Activated CD4-positive, CD25-positive, alpha-beta regulatory T cell treated with anti-CD3 and anti-CD28 coated beads, Interleukin-2, amount 50 U/mL, for 24 hours (primary cell): Measurements from ENCODE around the gene HAO1.
"Not testable (repeated sequence)": the region's sequence is repeated elsewhere in the genome, so short reads cannot be mapped to it uniquely, and the experiment has no call there.

ENCODE experiments used
- ATAC-seq, 2 donors: fragments of 150-1000 bp; cut with Tn5 transposase; one replicate each; pipeline ENCODE4 v1.10.0; 2021; ENCODE audit warnings: mild to moderate bottlenecking in 1 of 2, moderate library complexity in 1 of 2

HAO1 gene

DNA sequence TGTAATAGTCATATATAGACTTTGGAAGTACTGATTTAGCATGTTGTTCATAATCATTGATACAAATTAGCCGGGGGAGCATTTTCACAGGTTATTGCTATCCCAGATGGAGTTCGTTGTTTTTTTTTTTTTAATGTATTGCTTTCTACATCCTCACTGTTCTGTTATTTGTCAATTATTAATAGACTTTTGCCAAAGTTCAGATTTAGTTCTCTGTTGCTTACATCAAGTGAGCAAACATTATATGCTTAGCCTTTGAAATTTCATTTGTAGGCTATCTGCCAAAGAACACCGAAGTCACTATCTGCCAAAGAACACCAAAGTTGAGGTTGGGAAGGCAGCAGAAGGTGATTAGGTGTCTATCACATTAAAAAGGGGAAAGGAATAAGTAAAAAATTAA is at the start of gene HAO1:
Gene HAO1, minus strand, starts transcription at position 118 of the 400 bp plus-strand sequence. Its CDS starts 36 bp downstream, at position 82.
- ATAC-seq = no peak

DNA sequence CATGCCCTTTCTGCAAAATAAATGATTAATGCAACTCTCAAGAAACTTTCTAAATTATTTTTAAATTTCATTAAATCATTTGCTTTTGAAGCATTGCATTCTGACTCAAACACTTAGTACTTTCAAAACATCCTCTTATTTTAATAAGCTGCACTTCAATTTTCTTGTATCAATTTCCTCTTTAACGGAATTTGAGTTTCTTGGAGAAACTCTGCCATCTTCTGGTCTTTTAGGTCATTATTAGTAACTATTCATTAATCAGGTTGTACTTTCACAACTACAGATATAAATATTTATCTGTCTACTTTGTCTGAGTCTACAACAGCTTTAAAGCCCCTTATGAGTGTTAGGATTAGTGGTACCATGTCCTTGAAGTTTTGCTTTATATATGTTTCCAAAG is 49.1 kb upstream of the HAO1 start:
- no peak for ATAC-seq

DNA sequence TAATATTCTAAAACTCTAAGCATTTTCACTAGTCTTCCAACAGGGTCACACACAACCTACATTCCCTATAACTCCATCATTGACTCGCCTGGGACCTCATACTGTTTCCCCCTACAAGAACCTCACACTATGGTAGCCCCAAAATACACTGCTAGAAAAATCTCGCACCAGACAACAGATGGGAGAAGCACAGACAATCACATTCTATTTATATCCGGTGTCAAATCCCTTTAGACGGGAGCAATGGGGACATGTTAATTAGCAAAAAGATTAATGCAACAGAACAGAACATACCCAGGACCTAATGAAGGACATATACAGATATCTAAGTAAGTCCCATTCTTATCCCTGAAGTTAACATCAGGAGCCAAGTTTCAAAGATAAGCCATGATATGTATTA is 45.7 kb upstream of the HAO1 start:
- no peak for ATAC-seq

DNA sequence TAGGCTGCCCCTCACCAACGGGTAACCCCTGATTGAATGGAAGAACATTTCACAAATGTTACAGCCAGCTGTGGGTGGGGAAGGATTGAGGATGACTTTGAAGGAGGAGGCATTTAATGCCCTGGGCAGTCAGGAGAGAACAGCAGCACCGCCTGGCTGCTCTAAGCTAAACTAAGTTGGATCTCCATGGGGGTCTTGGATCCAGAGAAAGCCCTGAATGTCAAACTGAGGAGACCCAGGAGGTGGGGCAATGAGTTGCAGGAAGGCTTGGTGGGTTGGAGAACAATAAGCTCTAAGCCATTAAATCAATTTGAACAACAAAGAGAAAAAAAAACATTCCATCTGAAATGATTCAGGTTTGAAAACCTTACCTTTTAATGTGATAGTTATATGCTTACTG is 43.9 kb upstream of the HAO1 start:
- no peak for ATAC-seq

DNA sequence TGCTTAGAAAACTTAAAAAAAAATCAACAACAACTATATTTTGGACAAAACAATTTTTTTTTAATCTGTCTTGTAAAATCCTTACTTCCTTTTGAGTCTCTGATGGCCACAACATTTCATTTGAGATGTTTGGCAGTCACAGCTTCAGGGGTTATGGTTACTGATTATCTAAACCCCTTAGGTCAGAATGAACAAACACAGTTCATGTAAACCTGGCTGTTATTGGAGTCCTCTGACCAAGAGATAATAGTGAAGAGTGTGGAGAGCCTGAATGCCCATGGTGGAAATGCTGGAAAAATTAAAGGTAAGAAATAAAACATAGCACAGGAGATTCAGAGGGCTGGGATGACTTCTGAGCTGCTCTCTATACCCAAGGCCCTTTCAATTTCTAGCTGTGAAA is 41.1 kb upstream of the HAO1 start:
- ATAC-seq = no peak

DNA sequence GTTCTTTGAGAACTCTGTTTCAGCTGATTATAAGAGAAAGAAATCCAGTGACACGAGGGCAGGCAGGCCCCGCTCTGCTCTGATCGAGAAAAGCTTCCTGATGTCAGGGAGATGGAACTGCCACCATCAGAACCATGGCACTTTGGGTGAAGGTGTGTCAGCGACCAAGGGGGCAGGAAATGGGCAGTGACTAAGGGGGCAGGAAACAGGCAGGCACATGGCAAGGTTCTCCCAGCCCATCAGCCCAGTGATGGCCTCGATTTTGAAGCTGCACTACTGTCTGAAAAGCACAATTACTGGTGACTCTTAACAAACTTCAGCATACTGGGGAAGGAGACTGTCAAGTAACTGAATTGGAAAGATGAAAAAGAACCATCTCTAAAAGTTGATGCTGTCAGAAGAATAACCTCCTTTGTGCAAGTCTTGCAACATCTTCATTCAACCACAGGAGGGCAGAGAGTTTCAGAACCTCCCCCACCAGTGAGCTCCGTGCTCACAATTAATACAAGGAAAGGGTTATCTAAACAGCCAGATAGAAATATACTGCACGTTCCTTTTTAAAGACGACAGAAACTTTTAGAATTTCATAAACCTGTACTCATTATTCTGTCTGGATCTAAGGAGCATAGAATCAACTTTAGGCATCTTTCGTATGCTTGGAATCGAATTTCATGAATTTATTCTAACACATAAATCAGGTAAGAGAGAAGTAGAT is 40.2 kb upstream of the HAO1 start:
- ATAC-seq = peak; percentile 44 to 59

DNA sequence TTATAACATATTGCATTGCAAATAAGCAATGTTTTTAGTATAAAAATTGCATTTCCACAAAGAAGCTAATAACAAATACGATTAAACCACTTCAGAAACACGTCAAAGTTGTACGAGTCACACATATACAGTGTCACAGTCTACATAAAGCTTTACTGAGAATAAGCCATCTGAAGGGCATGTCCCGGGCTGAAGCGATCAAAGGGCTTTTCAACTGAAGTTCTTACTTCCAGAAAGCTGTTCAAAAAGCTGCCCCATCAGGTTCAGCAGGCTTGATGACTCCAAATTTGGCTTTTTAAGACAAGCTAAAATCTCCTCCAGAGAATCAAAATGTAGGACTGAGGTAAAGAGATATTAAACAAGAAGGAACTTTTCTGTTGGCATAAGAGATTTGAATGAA is 37.5 kb upstream of the HAO1 start:
- no peak for ATAC-seq

DNA sequence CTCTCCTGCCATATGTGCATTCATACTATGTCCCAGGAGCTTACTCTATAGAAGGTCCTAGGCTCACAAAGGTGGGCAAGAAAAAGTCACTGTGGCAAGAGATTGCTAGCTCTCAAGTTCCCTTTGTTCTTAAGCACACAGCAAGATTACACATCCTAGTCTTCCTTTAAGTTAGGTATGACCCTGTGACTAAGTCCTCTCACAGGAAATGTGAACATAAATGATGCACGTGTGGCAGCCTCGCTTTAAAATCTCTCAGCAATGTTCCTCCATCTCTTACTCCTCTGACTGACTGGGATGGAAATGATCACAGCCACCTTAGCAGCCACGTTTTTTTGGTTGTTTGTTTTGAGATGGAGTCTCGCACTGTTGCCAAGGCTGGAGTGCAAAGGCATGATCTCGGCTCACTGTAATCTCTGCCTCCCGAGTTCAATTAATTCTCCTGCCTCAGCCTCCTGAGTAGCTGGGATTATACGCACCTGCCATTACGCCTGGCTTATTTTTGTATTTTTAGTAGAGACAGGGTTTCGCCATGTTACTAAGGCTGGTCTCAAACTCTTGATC is 35.7 kb upstream of the HAO1 start:
- no peak for ATAC-seq

DNA sequence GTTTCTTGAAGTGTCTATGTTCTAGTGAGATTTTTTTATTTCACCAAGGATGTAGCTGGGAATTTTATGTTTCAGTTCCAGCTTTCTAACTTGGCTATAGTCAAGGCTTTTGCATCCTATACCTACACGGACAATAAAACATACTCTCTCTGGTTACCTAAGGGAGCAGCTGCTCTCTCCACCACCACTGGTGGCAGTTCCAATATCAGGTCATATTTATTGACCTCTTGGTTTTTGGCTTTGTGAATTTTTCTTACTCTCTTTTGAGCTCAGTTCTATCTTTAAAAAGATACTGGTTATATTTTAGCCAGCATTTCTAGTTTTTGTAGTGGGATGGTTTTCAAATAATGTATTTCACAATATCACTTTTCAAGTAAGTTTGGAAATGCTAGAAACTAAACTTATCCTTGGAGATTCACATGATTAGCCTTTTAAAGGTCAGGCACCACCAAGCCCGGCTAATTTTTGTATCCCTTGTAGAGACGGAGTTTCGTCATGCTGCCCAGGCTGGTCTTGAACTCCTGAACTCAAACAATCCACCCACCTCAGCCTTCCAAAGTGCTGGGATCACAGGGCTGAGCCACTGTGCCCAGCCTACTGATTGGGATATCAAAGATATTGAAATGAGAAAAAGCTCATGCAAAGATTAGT is 34.7 kb upstream of the HAO1 start:
- ATAC-seq = no peak

DNA sequence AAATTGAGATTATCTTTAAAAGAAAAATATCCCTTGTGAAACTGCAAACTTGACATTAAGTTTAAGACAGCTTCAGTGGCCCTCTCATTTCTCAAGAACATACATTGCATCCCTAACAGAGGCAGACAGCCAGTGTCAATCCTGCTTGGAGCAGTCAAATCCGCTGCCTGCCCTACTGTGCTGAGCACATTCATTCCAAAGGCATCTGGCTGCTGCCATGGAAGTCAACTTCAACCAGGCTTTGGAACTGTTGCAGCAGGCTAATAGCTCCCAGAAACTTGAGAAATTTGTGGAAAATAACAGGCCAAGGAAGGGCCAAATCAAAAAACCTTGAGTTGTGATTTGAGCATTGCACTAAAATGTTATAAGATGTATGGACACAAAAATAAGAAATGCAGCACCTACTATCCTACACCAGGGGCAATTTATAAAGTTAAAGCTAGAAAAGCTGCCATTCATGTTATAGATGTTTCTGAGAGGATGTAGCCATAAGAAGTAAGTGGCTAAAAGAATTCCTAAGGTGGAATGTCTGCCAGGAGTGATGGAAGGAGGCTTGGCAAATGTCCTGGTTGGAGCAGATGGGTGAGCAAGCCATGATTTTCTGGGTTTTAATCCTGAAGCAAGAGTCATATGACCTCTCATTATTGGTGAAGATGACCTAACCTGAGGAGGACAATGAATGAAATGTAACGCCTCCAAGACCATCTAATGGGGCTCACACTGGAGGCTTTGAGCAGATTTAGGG is 31.4 kb upstream of the HAO1 start:
- ATAC-seq = no peak

DNA sequence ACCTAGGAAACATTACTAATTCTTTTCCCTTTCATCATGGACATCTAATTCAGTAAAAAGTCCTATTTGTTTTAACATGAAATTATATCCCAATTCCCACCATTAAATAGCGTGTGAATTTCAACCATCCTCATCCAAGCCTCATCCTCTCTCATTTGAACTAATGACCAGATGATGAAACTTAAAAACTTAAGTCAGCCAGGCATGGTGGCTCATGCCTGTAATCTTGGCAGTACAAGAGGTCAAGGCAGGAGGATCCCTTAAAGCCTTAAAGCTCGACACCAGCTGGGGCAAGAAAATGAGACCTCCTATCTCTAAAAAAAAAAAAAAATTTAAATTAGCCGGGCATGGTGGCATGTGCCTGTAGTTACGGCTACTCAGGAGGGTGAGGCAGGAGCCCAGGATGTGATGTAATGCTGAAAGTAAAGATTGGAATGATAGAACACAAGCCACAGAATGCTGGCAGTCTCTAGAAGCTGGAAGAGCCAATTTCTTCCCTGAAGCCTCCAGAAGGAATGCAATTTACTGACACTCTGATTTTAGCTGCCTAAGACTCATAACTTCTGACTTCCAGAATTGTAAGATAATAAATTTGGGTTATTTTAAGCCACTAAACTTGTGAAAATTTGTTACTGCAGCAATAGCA is 27.1 kb upstream of the HAO1 start:
- no peak for ATAC-seq

DNA sequence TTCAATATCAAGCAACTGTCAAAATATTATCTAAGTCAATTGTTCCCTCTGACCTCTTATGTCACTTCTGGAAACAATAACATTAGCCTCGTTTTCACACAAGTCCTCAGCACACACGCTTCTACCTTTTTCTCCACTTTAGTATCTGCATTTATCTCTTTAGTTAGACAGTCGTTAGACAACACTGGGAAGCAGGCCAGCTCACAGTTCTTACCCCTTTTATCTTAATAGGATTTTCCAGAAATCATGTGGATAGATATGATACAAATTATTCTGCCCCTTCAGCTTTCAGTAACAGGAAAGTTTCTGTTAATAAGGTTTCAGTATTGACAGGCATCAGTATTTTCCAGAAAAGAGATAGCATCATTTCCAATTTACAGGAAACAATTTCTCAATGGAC is 25.9 kb upstream of the HAO1 start:
- ATAC-seq = no peak

DNA sequence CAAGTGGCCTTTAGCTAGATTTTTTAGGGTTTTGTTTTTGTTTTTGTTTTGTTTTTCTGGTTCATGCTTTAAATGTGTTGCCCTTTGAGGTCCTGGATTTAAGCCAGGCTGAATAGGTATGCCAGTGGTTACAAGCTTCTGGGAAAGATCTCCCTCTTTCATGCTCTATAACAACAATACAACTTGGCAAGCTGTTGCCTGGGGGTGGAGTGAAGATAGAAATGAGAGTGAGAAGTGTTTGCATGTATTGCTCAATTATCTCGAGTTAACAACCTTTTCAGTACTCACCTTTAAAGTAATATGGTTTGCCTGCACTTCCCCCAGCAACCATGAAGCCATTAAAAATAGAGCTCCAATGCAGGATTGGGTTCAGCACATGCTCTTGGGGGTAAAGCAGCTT is 19.2 kb upstream of the HAO1 start:
- ATAC-seq = no peak

DNA sequence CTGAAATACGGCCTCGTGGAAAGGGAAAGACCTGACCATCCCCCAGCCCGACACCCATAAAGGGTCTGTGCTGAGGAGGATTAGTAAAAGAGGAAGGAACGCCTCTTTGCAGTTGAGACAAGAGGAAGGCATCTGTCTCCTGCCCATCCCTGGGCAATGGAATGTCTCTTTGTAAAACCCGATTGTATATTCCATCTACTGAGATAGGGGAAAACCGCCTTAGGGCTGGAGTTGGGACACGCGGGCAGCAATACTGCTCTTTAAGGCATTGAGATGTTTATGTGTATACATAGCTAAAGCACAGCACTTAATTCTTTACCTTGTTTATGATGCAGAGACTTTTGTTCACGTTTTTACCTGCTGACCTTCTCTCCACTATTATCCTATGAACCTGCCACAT is 16.3 kb upstream of the HAO1 start:
- not testable (repeated sequence) for ATAC-seq

DNA sequence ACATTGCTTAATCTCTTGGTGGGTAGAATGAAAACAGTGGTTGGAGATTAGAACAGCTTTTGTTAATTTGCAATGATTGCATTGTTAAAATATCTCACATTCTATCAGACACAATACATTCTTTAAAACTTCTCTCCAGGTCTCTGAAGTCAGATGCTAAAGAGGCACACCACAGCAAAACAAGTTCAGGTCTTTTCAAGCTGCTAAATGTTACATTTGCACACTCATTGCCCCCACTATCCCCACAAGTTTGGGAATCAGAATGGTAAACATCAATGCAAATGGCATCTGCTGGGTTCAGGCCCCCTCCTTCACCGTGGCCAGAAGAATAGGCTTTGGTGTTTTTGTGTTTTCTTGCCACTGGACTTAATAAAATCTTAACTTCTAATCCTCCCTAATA is 10.1 kb upstream of the HAO1 start:
- ATAC-seq = no peak

DNA sequence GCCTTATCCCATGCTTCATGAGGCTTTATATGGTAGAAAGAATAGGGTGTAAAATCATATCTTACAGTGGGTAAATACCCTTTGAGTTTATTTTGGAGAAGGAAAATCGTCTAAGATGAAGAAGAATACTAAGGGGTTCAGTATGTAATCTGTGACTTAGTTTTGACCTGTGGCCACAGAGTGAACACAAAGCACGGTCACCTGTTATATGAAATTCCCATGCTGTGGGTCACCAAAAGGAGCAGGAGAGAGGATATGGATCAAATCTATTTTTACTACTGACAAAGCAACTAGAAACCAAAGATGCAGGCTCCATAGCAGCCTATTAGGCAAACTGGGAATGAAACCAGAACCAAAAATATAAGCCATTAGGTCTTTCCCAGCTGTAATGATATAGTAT is 3.6 kb upstream of the HAO1 start:
- no peak for ATAC-seq

DNA sequence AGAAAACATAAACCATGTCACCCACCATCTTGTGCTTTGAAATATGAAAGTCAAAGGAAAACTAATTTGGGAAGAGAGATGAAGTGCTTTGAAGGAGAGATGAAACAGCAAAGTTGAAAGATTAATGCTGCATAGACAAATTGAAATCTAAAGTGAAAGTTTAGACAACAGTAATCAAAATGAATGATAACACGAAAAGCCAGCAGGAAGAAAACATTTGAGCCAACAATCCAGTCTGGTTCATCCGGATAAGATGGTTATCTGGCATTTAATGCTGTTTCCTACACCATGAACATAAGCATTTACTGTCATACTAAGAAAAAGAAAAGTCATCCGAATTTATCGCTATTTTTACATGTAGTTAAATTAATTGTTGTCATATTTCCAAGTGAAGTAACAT is 595 bp downstream of the HAO1 start:
- no peak for ATAC-seq

DNA sequence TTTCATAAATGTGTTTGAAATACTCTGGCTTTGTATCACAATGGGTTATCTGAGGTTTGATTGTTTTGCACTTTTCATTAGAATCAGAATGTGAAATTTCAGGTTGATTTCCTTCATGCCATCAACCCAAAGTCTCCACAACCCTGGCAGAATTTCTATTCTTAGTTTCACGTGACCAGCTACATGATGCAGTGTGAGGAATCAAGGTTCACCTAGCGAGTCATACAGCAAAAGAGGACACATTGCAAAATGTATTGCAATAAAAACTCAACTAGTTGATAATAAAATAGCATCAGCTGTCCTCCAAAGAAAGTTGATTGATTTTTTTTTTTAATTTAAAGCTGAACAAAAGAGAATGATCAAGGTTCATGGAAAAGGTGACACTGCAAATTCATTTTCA is 2.2 kb downstream of the HAO1 start:
- ATAC-seq = no peak

DNA sequence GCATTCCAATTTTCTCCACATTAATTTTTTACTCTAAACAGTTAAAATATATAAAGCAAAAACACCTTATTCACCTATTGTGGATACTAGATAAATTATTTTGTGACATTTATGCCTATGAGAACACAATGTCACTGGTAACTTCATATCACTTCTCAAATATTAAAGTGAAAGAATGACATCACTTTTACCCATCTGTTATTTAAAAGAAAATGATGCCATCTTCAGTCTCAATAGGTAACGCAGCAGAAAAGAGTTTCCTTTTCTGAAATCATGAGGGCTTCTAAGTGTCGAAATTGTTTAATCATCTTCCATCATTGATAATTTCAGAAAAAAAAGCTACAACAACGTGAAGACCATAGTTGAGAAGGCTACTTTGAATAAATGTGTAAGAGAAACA is 2.9 kb downstream of the HAO1 start:
- ATAC-seq = no peak

DNA sequence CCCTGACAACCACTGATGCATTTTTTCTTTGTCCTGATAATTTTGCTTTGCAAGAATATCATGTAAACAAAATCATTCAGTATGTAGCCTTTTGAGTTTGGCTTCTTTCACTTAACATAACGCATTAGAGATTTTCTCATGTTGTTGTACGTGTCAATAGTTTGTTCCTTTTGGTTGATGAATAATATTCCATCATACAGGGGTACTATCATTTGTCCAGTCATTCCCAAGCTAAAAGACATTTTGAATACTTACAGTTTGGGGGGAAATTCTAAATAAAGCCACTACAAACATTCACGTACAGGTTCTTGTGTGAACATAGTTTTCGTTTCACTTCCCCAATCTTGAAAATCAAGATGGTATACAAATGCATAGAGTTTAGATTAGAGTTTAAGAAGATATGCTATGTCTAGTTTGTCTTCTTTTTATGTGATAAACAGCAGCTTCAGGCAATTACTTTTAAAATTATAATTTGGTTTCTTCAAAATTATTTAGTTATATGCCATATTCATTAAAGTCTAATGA is 5.2 kb downstream of the HAO1 start:
- ATAC-seq = no peak

DNA sequence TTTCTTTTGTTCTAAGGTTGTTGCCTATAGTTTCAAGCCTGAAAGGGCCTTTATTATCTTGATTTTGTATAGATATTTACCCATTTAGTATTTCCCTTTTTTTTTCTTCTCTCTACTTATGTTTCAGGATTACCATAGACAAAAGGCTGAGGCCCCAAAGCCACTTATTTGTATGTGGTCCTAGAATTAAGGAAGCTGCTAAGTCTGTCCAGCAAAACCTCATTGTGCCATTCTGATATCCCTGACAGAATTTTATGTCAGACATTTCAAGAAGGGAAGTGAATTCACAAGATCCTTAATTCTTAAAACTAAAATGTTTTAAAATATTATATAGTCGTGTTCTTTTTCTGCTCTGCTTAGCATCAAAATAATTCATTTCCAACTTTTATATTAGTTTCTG is 6.9 kb downstream of the HAO1 start:
- ATAC-seq = no peak

DNA sequence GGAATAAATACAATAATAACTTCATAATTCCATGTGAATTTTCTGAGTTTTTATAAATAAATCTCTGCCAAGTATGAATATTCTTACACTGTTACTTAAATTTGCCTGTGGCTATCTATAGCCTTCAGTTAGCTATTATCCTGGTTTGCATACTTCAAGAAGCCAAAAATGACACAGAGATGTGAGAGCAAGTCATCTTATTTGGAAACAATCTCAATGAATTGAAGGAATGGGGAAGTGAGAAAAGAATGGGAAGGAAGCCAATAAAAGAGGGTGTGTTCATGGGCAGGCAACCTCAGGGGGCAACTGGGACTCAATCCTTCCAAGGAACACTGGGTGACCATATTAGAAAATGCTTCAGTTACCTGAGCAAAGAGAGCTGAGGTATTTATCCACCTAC is 9.9 kb downstream of the HAO1 start:
- no peak for ATAC-seq

DNA sequence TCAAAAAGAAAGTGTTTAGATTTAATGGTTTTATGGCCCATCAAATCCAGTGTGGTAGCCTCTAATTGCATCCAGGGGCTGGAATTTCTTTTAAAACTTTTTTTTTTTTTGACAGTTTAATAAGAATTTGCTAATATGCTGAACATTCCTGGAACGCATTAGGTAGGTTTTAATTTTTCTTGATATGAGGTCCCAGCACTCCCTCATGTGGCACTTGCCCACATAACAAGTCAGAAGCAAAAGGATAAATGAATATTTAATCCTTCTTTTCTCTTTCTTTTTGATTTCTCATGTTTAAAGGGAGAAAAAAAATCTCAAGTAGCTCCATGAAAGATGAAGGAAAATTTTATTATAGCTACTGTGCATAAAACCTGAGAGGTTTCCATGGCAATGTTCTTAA is 13.5 kb downstream of the HAO1 start:
- ATAC-seq = no peak
